Activated CD8-positive, alpha-beta T cell treated with anti-CD3 and anti-CD28 coated beads for 36 hours (primary cell): Measurements from ENCODE around the gene SLC25A42. TPM values are rescaled to one million over a fixed set of nuclear protein-coding genes. Genes with fewer than 3 reads are reported as not detected.

Source experiments
- ATAC-seq: fragments of 200-7000 bp; cut with Tn5 transposase; one replicate; pipeline ENCODE4 v1.10.0; 2021; ENCODE audit warnings: mild to moderate bottlenecking, moderate library complexity
- CTCF ChIA-PET: fragments of 350-600 bp; sonication (Branson Sonifier 250); formaldehyde crosslinking; loops from one replicate; lab custom pipeline; 2021; ENCODE audit warnings: antibody characterized with exemption; lab: Charles Lee
- POLR2A ChIA-PET: fragments of 350-600 bp; sonication (Branson Sonifier 250); formaldehyde crosslinking; loops from one replicate; lab custom pipeline; 2021; ENCODE audit warnings: antibody characterized with exemption; lab: Charles Lee
- DNase-seq: peaks from one replicate; pipeline ENCODE4 v3.0.0-alpha.2; 2020
- H3K27ac Mint-ChIP-seq: one replicate; pipeline ENCODE4 v1.8.0; 2021; ENCODE audit warnings: mild to moderate bottlenecking, mixed read lengths
- H3K27me3 Mint-ChIP-seq: one replicate; pipeline ENCODE4 v1.8.0; 2021; ENCODE audit warnings: mixed read lengths
- H3K36me3 Mint-ChIP-seq: one replicate; pipeline ENCODE4 v1.8.0; 2021; ENCODE audit warnings: low read depth, mixed read lengths
- H3K4me1 Mint-ChIP-seq: one replicate; pipeline ENCODE4 v1.8.0; 2021; ENCODE audit warnings: low read depth, mixed read lengths
- H3K4me3 Mint-ChIP-seq: one replicate; pipeline ENCODE4 v1.8.0; 2021; ENCODE audit warnings: mild to moderate bottlenecking, moderate library complexity, mixed read lengths
- H3K9me3 Mint-ChIP-seq: one replicate; pipeline ENCODE4 v1.8.0; 2021; ENCODE audit warnings: mixed read lengths
- intact Hi-C: fragments of 100-400 bp; cut with micrococcal nuclease; formaldehyde crosslinking; loops from one replicate; pipeline ENCODE4 v1.10.0; 2022
- total RNA-seq, 2 experiments: library from RNA; stranded (reverse); gene quantifications; one replicate each; pipeline ENCODE4 v1.2.3, GENCODE V29; 2021
- TF ChIP-seq, protein P1 (sequence below): fragments of 200-600 bp; IDR thresholded peaks from one replicate; pipeline ENCODE4 v1.8.0; 2022; ENCODE audit warnings: antibody characterized with exemption, mild to moderate bottlenecking

SLC25A42 gene
- total RNA-seq, 2 experiments from 2014 or later, result 10.9 to 11.1 TPM

DNA sequence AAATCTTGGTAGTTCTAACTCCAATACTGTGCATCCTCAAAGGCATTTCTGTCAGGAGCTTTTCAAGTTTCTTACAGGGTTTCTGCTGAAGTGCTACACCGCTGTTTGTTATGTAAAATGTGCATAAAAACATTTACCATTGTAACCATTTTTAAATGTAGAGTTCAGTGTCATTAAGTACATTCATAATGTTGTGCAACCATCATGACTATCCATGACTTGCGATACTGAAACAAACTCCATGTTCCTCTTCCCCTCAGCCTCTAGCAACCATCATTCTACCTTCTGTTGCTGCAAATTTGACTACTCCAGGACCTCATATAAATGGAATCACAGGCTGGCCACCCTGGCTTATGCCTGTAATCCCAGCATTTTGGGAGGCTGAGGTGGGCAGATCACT, 14.4 kb upstream of the SLC25A42 start:
- Mint-ChIP-seq H3K4me1 (no peaks in the 10 kb centered on the region), H3K9me3 (no peaks in the 10 kb centered on the region), H3K27ac (no peak overlapping the region), H3K36me3 (peaks cover 41% of the 10 kb centered on the region), H3K27me3 (no peaks in the 10 kb centered on the region), H3K4me3 (no peak overlapping the region)
- ChIA-PET CTCF (interaction anchor here (1.4 kb wide), 1 partner anchor 9 kb away, joined by 3 read pairs; no protein-coding TSS in a partner anchor), POLR2A (no interaction called here)
- ATAC-seq (no peak), DNase-seq (no peak)
- intact Hi-C loops, result no loop called here
- TF ChIP-seq, protein P1, sequence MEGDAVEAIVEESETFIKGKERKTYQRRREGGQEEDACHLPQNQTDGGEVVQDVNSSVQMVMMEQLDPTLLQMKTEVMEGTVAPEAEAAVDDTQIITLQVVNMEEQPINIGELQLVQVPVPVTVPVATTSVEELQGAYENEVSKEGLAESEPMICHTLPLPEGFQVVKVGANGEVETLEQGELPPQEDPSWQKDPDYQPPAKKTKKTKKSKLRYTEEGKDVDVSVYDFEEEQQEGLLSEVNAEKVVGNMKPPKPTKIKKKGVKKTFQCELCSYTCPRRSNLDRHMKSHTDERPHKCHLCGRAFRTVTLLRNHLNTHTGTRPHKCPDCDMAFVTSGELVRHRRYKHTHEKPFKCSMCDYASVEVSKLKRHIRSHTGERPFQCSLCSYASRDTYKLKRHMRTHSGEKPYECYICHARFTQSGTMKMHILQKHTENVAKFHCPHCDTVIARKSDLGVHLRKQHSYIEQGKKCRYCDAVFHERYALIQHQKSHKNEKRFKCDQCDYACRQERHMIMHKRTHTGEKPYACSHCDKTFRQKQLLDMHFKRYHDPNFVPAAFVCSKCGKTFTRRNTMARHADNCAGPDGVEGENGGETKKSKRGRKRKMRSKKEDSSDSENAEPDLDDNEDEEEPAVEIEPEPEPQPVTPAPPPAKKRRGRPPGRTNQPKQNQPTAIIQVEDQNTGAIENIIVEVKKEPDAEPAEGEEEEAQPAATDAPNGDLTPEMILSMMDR, result no peak

DNA sequence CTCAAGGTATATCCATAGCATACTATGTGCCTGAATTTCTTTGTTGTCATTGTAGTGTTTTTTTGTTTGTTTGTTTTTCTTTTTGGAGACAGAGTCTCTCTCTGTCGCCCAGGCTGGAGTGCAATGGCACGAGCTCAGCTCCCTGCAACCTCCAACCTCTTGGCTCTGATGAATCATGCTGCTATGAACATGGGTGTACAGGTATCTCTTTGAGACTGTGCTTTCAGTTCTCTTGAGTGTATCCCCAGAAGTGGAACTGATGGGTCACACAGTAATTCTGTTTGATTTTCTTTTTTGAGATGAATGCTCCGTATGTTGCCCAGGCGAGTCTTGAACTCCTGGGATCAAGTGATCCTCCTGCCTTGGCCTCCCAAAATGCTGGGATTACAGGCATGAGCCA, 13.7 kb upstream of the SLC25A42 start:
- ATAC-seq (no peak), DNase-seq (no peak)
- H3K27me3 Mint-ChIP-seq, result no peaks in the 10 kb centered on the region
- H3K4me1 Mint-ChIP-seq, result no peaks in the 10 kb centered on the region
- H3K36me3 Mint-ChIP-seq, result peaks cover 36% of the 10 kb centered on the region
- H3K27ac Mint-ChIP-seq, result no peak overlapping the region
- H3K4me3 Mint-ChIP-seq, result no peak overlapping the region
- H3K9me3 Mint-ChIP-seq, result no peaks in the 10 kb centered on the region
- TF ChIP-seq, protein P1, result no peak
- intact Hi-C loops, result no loop called here
- POLR2A ChIA-PET, result interaction anchor here (0.6 kb wide), 1 partner anchor 161 kb away, joined by 3 read pairs; no protein-coding TSS in a partner anchor
- CTCF ChIA-PET, result interaction anchor here (1.0 kb wide), 1 partner anchor 10 kb away, joined by 3 read pairs; no protein-coding TSS in a partner anchor

DNA sequence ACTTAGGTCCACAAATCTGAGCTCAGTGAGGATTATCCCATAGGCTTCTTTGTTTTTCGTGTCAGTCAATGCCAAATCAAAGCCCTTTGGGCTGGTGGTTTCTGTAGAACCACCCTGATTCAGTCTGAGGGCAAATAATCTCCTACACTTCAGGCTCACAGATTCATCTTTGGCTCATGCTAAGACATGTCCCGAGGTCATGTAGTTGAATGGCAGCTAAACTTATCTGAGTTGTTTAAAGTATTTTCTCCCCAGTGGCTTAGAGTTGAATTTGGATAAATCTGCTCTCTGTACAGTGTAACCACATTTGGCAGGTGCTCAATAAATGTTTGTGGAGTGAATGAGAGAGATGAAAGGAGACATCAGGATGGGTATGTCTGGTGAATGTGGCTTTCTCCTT, 13.1 kb upstream of the SLC25A42 start:
- TF ChIP-seq, protein P1, result no peak
- Mint-ChIP-seq H3K9me3 (no peaks in the 10 kb centered on the region), H3K4me3 (no peak overlapping the region), H3K4me1 (no peaks in the 10 kb centered on the region), H3K36me3 (peaks cover 34% of the 10 kb centered on the region), H3K27me3 (no peaks in the 10 kb centered on the region), H3K27ac (no peak overlapping the region)
- ChIA-PET CTCF (interaction anchor here (0.8 to 1.0 kb wide), 2 partner anchors 9 to 95 kb away, joined by 3 read pairs; no protein-coding TSS in a partner anchor), POLR2A (interaction anchor here (0.6 kb wide), 1 partner anchor 160 kb away, joined by 3 read pairs; no protein-coding TSS in a partner anchor)
- DNase-seq (no peak), ATAC-seq (no peak)
- intact Hi-C loops, result no loop called here

DNA sequence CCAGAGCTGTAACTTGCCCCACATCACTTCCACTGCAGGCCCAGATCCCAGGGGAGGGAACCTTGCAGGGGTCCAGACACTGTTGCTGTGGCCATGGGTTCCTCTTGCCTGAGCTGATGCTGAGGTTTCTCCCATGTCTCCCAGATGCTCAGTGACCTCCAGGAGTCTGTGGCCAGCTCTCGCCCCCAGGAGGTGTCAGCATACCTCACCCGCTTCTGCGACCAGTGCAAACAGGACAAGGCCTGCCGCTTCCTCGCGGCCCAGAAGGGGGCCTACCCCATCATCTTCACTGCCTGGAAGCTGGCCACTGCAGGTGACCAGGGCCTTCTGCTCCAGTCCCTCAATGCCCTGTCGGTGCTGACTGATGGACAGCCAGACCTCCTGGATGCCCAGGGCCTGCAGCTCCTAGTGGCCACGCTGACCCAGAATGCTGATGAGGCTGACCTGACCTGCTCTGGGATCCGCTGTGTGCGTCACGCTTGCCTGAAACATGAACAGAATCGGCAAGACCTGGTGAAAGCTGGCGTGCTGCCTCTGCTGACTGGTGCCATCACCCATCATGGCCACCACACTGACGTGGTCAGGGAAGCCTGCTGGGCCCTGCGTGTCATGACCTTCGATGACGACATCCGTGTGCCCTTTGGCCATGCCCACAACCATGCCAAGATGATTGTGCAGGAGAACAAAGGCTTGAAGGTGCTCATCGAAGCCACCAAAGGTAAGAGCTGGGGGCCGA, 12.1 kb upstream of the SLC25A42 start:
- TF ChIP-seq, protein P1, result no peak
- no peak overlapping the region for H3K4me3 Mint-ChIP-seq
- intact Hi-C loops, result no loop called here
- ATAC-seq (no peak), DNase-seq (no peak)
- H3K4me1 Mint-ChIP-seq, result no peaks in the 10 kb centered on the region
- H3K27me3 Mint-ChIP-seq, result no peaks in the 10 kb centered on the region
- peaks cover 32% of the 10 kb centered on the region for H3K36me3 Mint-ChIP-seq
- H3K9me3 Mint-ChIP-seq, result no peaks in the 10 kb centered on the region
- POLR2A ChIA-PET, result interaction anchor here (1.0 kb wide), 1 partner anchor 13 kb away, joined by 4 read pairs; no protein-coding TSS in a partner anchor
- CTCF ChIA-PET, result interaction anchor here (1.2 to 1.3 kb wide), 2 partner anchors 65 to 94 kb away, joined by 3 to 5 read pairs; no protein-coding TSS in a partner anchor
- no peak overlapping the region for H3K27ac Mint-ChIP-seq

DNA sequence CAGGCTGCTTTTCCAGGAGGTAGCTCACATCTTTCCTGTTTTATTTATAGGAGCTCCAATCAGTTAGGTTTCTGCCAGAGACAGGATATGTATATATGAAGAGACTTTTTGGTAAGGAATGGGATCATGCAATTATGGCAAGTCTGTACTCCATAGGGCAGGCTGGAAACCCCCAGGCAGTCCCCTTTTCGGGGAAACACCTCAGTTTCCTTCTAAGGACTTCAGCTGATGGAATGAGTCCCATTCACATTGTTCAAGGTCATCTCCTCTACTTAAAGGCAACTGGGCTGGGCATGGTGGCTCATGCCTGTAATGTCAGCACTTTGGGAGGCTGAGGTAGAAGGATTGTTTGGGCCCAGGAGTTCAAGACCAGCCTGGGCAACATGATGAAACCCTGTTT, 10.9 kb upstream of the SLC25A42 start:
- TF ChIP-seq, protein P1, result no peak
- DNase-seq, result no peak
- Mint-ChIP-seq H3K4me1 (no peaks in the 10 kb centered on the region), H3K4me3 (no peak overlapping the region), H3K9me3 (no peaks in the 10 kb centered on the region), H3K36me3 (peaks cover 25% of the 10 kb centered on the region), H3K27ac (no peak overlapping the region), H3K27me3 (no peaks in the 10 kb centered on the region)
- no peak for ATAC-seq
- ChIA-PET POLR2A (no interaction called here), CTCF (interaction anchor here (0.7 to 1.3 kb wide), 6 partner anchors 10 to 93 kb away, joined by 3 to 5 read pairs (median 4); no protein-coding TSS in a partner anchor)
- intact Hi-C loops, result no loop called here
